GM21515 (cell line): Measurements from ENCODE around the gene PRDM2.
"Not testable (repeated sequence)": the region's sequence is repeated elsewhere in the genome, so short reads cannot be mapped to it uniquely, and the experiment has no call there.

Source experiments
- ATAC-seq: cut with Tn5 transposase; IDR thresholded peaks from one replicate; pipeline ENCODE4 v1.9.1; 2021; ENCODE audit not compliant: unreplicated experiment

The PRDM2 gene

GRCh38 chr1:13699936-13700520, at the start of gene PRDM2:
TSS of gene PRDM2 (plus strand) at chr1:13700188. CDS start at chr1:13715606, 15,418 bp downstream.
- ATAC-seq = peak; percentile 40

- no peak for ATAC-seq
Measured at GRCh38 chr1:13651279-13651678, 48.7 kb upstream of the PRDM2 start.

GRCh38 chr1:13652238-13652637, 47.8 kb upstream of the PRDM2 start:
- no peak for ATAC-seq

- no peak for ATAC-seq
Measured at GRCh38 chr1:13661539-13661938, 38.4 kb upstream of the PRDM2 start.

GRCh38 chr1:13662493-13662892, 37.5 kb upstream of the PRDM2 start:
- no peak for ATAC-seq

- ATAC-seq = no peak
Measured at GRCh38 chr1:13663969-13664368, 36.0 kb upstream of the PRDM2 start.

- no peak for ATAC-seq
Measured at GRCh38 chr1:13664451-13664850, 35.5 kb upstream of the PRDM2 start.

GRCh38 chr1:13666317-13666716, 33.7 kb upstream of the PRDM2 start:
- no peak for ATAC-seq

GRCh38 chr1:13667691-13668090, 32.3 kb upstream of the PRDM2 start:
- ATAC-seq = no peak

GRCh38 chr1:13674377-13674776, 25.6 kb upstream of the PRDM2 start:
- no peak for ATAC-seq

- ATAC-seq = no peak
Measured at GRCh38 chr1:13675151-13675651, 24.8 kb upstream of the PRDM2 start.

- ATAC-seq = no peak
Measured at GRCh38 chr1:13677896-13678295, 22.1 kb upstream of the PRDM2 start.

- ATAC-seq = no peak
Measured at GRCh38 chr1:13679651-13680050, 20.3 kb upstream of the PRDM2 start.

- not testable (repeated sequence) for ATAC-seq
Measured at GRCh38 chr1:13680609-13681008, 19.4 kb upstream of the PRDM2 start.

GRCh38 chr1:13681921-13682320, 18.1 kb upstream of the PRDM2 start:
- ATAC-seq = no peak

GRCh38 chr1:13682444-13682843, 17.5 kb upstream of the PRDM2 start:
- no peak for ATAC-seq

GRCh38 chr1:13683206-13683605, 16.8 kb upstream of the PRDM2 start:
- no peak for ATAC-seq

- ATAC-seq = no peak
Measured at GRCh38 chr1:13687151-13687715, 12.8 kb upstream of the PRDM2 start.

- ATAC-seq = not testable (repeated sequence)
Measured at GRCh38 chr1:13693094-13693493, 6.9 kb upstream of the PRDM2 start.

- ATAC-seq = no peak
Measured at GRCh38 chr1:13694886-13695684, 4.9 kb upstream of the PRDM2 start.

GRCh38 chr1:13697738-13698137, 2.2 kb upstream of the PRDM2 start:
- ATAC-seq = no peak

GRCh38 chr1:13699510-13699909, 478 bp upstream of the PRDM2 start:
- no peak for ATAC-seq
